Effector CD8-positive, alpha-beta T cell (primary cell): ENCODE measurements around the gene PROC.

Source experiments
- DNase-seq: peaks from one replicate; lab custom pipeline; 2025; lab: John Stamatoyannopoulos, UW
- total RNA-seq, 4 experiments: gene quantifications; one replicate each; lab custom pipeline; 2026; lab: John Stamatoyannopoulos, UW

Gene PROC
- 0 to 0.37 (median 0.10) reads per million in 4 experiments for total RNA-seq

GRCh38 chr2:127418300-127419111 lies at the start of gene PROC:
PROC (plus strand) TSS chr2:127418427; CDS start chr2:127419943, 1,516 bp downstream.
- no peak for DNase-seq

- DNase-seq = no peak
Measured at GRCh38 chr2:127370010-127370409, 48.2 kb upstream of the PROC start.

- DNase-seq = no peak
Measured at GRCh38 chr2:127371037-127371436, 47.2 kb upstream of the PROC start.

- DNase-seq = no peak
Measured at GRCh38 chr2:127373362-127374083, 44.7 kb upstream of the PROC start.

- DNase-seq = no peak
Measured at GRCh38 chr2:127376257-127376656, 42.0 kb upstream of the PROC start.

- DNase-seq = no peak
Measured at GRCh38 chr2:127377262-127377661, 41.0 kb upstream of the PROC start.

GRCh38 chr2:127378720-127379119 lies 39.5 kb upstream of the PROC start:
- DNase-seq = no peak

- DNase-seq = no peak
Measured at GRCh38 chr2:127379712-127380355, 38.4 kb upstream of the PROC start.

- no peak for DNase-seq
Measured at GRCh38 chr2:127381762-127382161, 36.5 kb upstream of the PROC start.

GRCh38 chr2:127382831-127383230 lies 35.4 kb upstream of the PROC start:
- no peak for DNase-seq

- DNase-seq = no peak
Measured at GRCh38 chr2:127384529-127384928, 33.7 kb upstream of the PROC start.

- DNase-seq = no peak
Measured at GRCh38 chr2:127386246-127386645, 32.0 kb upstream of the PROC start.

GRCh38 chr2:127386764-127387654 lies 31.2 kb upstream of the PROC start:
- peak; percentile 72 for DNase-seq

- peak; percentile 95 for DNase-seq
Measured at GRCh38 chr2:127387655-127388422, 30.4 kb upstream of the PROC start, which contains the start of gene MAP3K2. MAP3K2 (minus strand) TSS chr2:127387975; CDS start chr2:127343129, 44,846 bp downstream.

- no peak for DNase-seq
Measured at GRCh38 chr2:127388423-127389164, 29.6 kb upstream of the PROC start.

- DNase-seq = no peak
Measured at GRCh38 chr2:127389778-127390435, 28.3 kb upstream of the PROC start.

GRCh38 chr2:127392133-127392827 lies 25.9 kb upstream of the PROC start:
- no peak for DNase-seq

GRCh38 chr2:127392828-127393578 lies 25.2 kb upstream of the PROC start:
- no peak for DNase-seq
